GM12878 (cell line): ENCODE data around the gene MAGEC2. TPM values are rescaled to one million over a fixed set of nuclear protein-coding genes. Genes with fewer than 3 reads are reported as not detected.

Experiments used
- ATAC-seq: fragments of 200-7000 bp; cut with Tn5 transposase; 3 replicates; pipeline ENCODE4 v1.9.1; 2020; ENCODE audit warnings: mild to moderate bottlenecking, moderate library complexity
- BruUV-seq: library from RNA; stranded (reverse); fragments of 400-500 nt; replicated peaks from 2 replicates; lab custom pipeline; 2021; lab: Mats Ljungman, UMichigan
- CTCF ChIA-PET: fragments of 300-600 bp; sonication (Branson Sonifier 250); formaldehyde crosslinking; extraction: SDS; loops from one replicate; lab custom pipeline; 2021; ENCODE audit warnings: inconsistent platforms; lab: Yijun Ruan, JAX
- POLR2A ChIA-PET: fragments of 350-600 bp; formaldehyde crosslinking; extraction: SDS; loops from one replicate; lab custom pipeline; 2021; ENCODE audit warnings: inconsistent platforms; lab: Charles Lee
- RAD21 ChIA-PET: fragments of 300-600 bp; sonication (Branson Sonifier 250); formaldehyde crosslinking; loops from one replicate; lab custom pipeline; 2023; ENCODE audit warnings: antibody characterized with exemption; ENCODE audit not compliant: unreplicated experiment; lab: Charles Lee
- SMC1A ChIA-PET: fragments of 300-600 bp; sonication (Branson Sonifier 250); formaldehyde crosslinking; loops from one replicate; lab custom pipeline; 2023; ENCODE audit not compliant: unreplicated experiment, uncharacterized antibody; lab: Charles Lee
- DNase-seq: peaks from one replicate; pipeline ENCODE4 v3.0.0-alpha.2; 2011; ENCODE audit warnings: low read depth, low spot score
- FAIRE-seq: peaks from 3 replicates; lab custom pipeline; 2011; peaks lifted over from hg19 to GRCh38; lab: Jason Lieb, UNC
- H2AFZ ChIP-seq: 2 replicates; pipeline ENCODE4 v1.6.0; 2011; ENCODE audit warnings: low read depth, low read length, control low read depth; ENCODE audit not compliant: control insufficient read depth
- H3K27ac ChIP-seq: 2 replicates; pipeline ENCODE4 v1.5.1; 2011; ENCODE audit warnings: control low read depth; ENCODE audit not compliant: control insufficient read depth, insufficient read depth
- H3K27me3 ChIP-seq, 2 experiments: replicated peaks in 1 of 2; 2 replicates each; pipeline versions ENCODE4 v1.6.0 to v1.6.1; 2011; ENCODE audit warnings: low read length in 1 of 2; ENCODE audit not compliant: control insufficient read depth in 2 of 2, insufficient read depth in 2 of 2
- H3K36me3 ChIP-seq, 2 experiments: 2 replicates each; pipeline ENCODE4 v1.5.1; 2011; ENCODE audit warnings: low read length in 1 of 2; ENCODE audit not compliant: control insufficient read depth in 2 of 2, insufficient read depth in 2 of 2
- H3K4me1 ChIP-seq: 2 replicates; pipeline ENCODE4 v1.6.1; 2011; ENCODE audit warnings: mild to moderate bottlenecking, low read length, moderate library complexity, mixed read lengths; ENCODE audit not compliant: control insufficient read depth, insufficient read depth
- H3K4me2 ChIP-seq: 2 replicates; pipeline ENCODE4 v1.6.0; 2011; ENCODE audit warnings: control low read depth; ENCODE audit not compliant: control insufficient read depth, insufficient read depth
- H3K4me3 ChIP-seq: fragments of 200-600 bp; sonication (generic); 2 replicates; pipeline ENCODE4 v1.5.1; 2016
- H3K79me2 ChIP-seq: 2 replicates; pipeline ENCODE4 v1.6.0; 2011; ENCODE audit warnings: low read length; ENCODE audit not compliant: control insufficient read depth, insufficient read depth
- H3K9ac ChIP-seq: 2 replicates; pipeline ENCODE4 v1.8.0; 2011; ENCODE audit warnings: low read length, control low read depth, mixed read lengths; ENCODE audit not compliant: control insufficient read depth, insufficient read depth
- H3K9me3 ChIP-seq: replicated peaks from 3 replicates; pipeline ENCODE4 v1.5.1; 2011; ENCODE audit warnings: mild to moderate bottlenecking, low read length; ENCODE audit not compliant: control insufficient read depth, insufficient read depth
- H4K20me1 ChIP-seq: 2 replicates; pipeline ENCODE4 v1.6.0; 2011; ENCODE audit not compliant: control insufficient read depth, insufficient read depth
- BCL11A ChIP-seq: IDR thresholded peaks from 2 replicates; pipeline ENCODE4 v1.6.1; 2011; ENCODE audit warnings: low read depth, low read length
- ETV6 ChIP-seq, 2 experiments: fragments of 450-650 bp in 1 of 2; IDR thresholded peaks in 1 of 2; conservative IDR thresholded peaks in 1 of 2; 2 replicates each; pipeline ENCODE4 v1.6.1; 2014; ENCODE audit warnings: antibody characterized with exemption in 1 of 2, borderline replicate concordance in 1 of 2, low read depth in 1 of 2, mild to moderate bottlenecking in 1 of 2, moderate library complexity in 1 of 2
- HDAC6 ChIP-seq: fragments of 200-600 bp; sonication (generic); IDR thresholded peaks from one replicate; pipeline ENCODE4 v1.8.0; 2017; ENCODE audit warnings: antibody characterized with exemption; ENCODE audit not compliant: unreplicated experiment
- MEF2A ChIP-seq: IDR thresholded peaks from 2 replicates; pipeline ENCODE4 v1.6.1; 2011; ENCODE audit warnings: low read depth, mild to moderate bottlenecking, low read length, moderate library complexity; ENCODE audit not compliant: insufficient read depth
- PAX8 ChIP-seq: fragments of 450-650 bp; IDR thresholded peaks from 2 replicates; pipeline ENCODE4 v1.6.1; 2017; ENCODE audit warnings: mild to moderate bottlenecking, moderate library complexity
- PML ChIP-seq: IDR thresholded peaks from 2 replicates; pipeline ENCODE4 v1.6.1; 2012; ENCODE audit warnings: low read length, inconsistent platforms
- POLR2AphosphoS5 ChIP-seq: IDR thresholded peaks from 2 replicates; pipeline ENCODE4 v1.6.1; 2011; ENCODE audit warnings: mild to moderate bottlenecking, low read length, inconsistent platforms
- SMAD5 ChIP-seq: IDR thresholded peaks from 2 replicates; pipeline ENCODE4 v1.6.1; 2016; ENCODE audit warnings: antibody characterized with exemption, low read depth
- ZNF622 ChIP-seq: fragments of 450-650 bp; IDR thresholded peaks from 2 replicates; pipeline ENCODE4 v1.6.1; 2017; ENCODE audit warnings: mild to moderate bottlenecking, inconsistent platforms
- WGBS: methylation state at CpG from one replicate; pipeline ENCODE4 v1.1.6; 2016; ENCODE audit warnings: low lambda C conversion rate; ENCODE audit not compliant: insufficient replicate concordance, insufficient coverage; ENCODE audit errors: missing lambda C conversion rate; 5-methylcytosine and 5-hydroxymethylcytosine counted together
- in situ Hi-C: fragments of 300-500 bp; cut with MboI; formaldehyde crosslinking; loops from 9 replicates; pipeline ENCODE4 v1.14.3; 2018; ENCODE audit warnings: mixed read lengths
- intact Hi-C: fragments of 100-400 bp; cut with micrococcal nuclease; formaldehyde crosslinking; loops from one replicate; pipeline ENCODE4 v1.14.2; 2022; ENCODE audit not compliant: unreplicated experiment
- polyA plus RNA-seq, 11 experiments: library from polyadenylated mRNA; depleted of rRNA in 4 of 11; unstranded in 6 of 11; stranded (reverse) in 5 of 11; fragments of >200 nt; fragmentation: Nextera tagmentation in 4 of 11; fragmentation: Illumina TruSeq in 1 of 11; extraction: Ambion mirVana in 4 of 11; extraction: Trizol in 1 of 11; gene quantifications; 1 replicate in 1 of 11; 2 replicates in 10 of 11; pipeline versions ENCODE4 v1.2.1 to v1.2.3, GENCODE V29; 2011 to 2016; ENCODE audit warnings: inconsistent platforms in 2 of 11, missing spikeins in 2 of 11, low read depth in 1 of 11
- total RNA-seq, 4 experiments: library from RNA; depleted of rRNA in 3 of 4; stranded (reverse); fragments of >200 nt in 3 of 4; fragmentation: Illumina TruSeq in 1 of 4; extraction: Trizol in 1 of 4; gene quantifications; 2 replicates each; pipeline versions ENCODE4 v1.2.1 to v1.2.3, GENCODE V29; 2013 to 2021
- TF ChIP-seq, protein P1 (sequence below): fragments of 450-650 bp; IDR thresholded peaks from 2 replicates; pipeline ENCODE4 v1.6.1; 2017; ENCODE audit warnings: mild to moderate bottlenecking, moderate library complexity
- TF ChIP-seq, protein P2 (sequence below): fragments of 450-650 bp; conservative IDR thresholded peaks from 2 replicates; pipeline ENCODE4 v1.6.1; 2017; ENCODE audit warnings: mild to moderate bottlenecking, moderate library complexity
- TF ChIP-seq, protein P3 (sequence below): IDR thresholded peaks from 2 replicates; pipeline ENCODE4 v1.6.1; 2011; ENCODE audit warnings: low read depth, mild to moderate bottlenecking, low read length, moderate library complexity, borderline replicate concordance; ENCODE audit errors: extremely low read depth
- TF ChIP-seq, protein P4 (sequence below): fragments of 150-350 bp; IDR thresholded peaks from 2 replicates; pipeline ENCODE4 v1.6.1; 2016; ENCODE audit warnings: low read depth, low read length
- TF ChIP-seq, protein P5 (sequence below): fragments of 450-650 bp; IDR thresholded peaks from 2 replicates; pipeline ENCODE4 v1.6.1; 2016; ENCODE audit warnings: mild to moderate bottlenecking

MAGEC2 gene
- total and polyA plus RNA-seq, 10 of the 15 experiments (the other 5 are each of a cell fraction or from before 2014, with no cell fraction given) = 0.50 TPM; not detected in 9

DNA sequence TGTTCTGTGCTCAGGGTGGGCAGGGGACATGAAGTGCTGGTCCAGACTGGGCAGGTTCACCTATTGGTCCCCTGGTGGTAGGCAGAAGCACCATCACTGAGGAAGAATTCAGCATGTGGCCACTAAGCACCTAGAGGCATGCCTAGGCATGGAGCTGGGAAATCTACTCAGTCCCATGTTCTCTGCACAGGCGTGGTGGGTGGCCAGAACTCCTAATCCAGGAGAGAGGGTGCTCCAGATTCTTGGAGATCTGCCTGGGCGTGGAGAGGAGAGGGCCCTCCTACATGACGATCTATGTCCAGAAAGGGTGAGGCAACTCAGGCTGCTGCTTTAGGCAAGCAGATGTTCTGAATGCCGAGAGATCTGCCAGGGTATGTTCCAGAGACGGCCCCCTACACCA is 44.6 kb upstream of the MAGEC2 start:
- WGBS = 0% methylated on average over 5 of the region's 5 CpGs
- Histone ChIP-seq H3K4me2 (no peak overlapping the region), H3K9me3 (no peaks in the 10 kb centered on the region), H3K27ac (no peak overlapping the region), H3K4me3 (no peak overlapping the region), H3K4me1 (no peaks in the 10 kb centered on the region), H2AFZ (no peak overlapping the region), H3K9ac (no peak overlapping the region), H4K20me1 (no peaks in the 10 kb centered on the region), H3K27me3 (no peaks in the 10 kb centered on the region), H3K79me2 (no peaks in the 10 kb centered on the region), H3K36me3 (no peaks in the 10 kb centered on the region)
- POLR2A ChIA-PET = no interaction called here
- ATAC-seq (no peak), FAIRE-seq (no peak), DNase-seq (no peak)
- no TSS peak for BruUV-seq
- in situ Hi-C loops = no loop called here
- CTCF ChIA-PET = no interaction called here
- intact Hi-C loops = no loop called here
- TF ChIP-seq SMAD5 (no peak), HDAC6 (no peak), ETV6 (conservative IDR thresholded peaks at IDR 0.05 in 1 of 2, IDR thresholded peaks at IDR 0.05 in 1 of 2; ENCODE audit: borderline replicate concordance in 1 of 2, low read depth in 1 of 2) (no peak), PAX8 (no peak), ZNF622 (no peak), BCL11A (no peak), MEF2A (no peak), POLR2AphosphoS5 (no peak), PML (no peak)
- TF ChIP-seq, protein P1, sequence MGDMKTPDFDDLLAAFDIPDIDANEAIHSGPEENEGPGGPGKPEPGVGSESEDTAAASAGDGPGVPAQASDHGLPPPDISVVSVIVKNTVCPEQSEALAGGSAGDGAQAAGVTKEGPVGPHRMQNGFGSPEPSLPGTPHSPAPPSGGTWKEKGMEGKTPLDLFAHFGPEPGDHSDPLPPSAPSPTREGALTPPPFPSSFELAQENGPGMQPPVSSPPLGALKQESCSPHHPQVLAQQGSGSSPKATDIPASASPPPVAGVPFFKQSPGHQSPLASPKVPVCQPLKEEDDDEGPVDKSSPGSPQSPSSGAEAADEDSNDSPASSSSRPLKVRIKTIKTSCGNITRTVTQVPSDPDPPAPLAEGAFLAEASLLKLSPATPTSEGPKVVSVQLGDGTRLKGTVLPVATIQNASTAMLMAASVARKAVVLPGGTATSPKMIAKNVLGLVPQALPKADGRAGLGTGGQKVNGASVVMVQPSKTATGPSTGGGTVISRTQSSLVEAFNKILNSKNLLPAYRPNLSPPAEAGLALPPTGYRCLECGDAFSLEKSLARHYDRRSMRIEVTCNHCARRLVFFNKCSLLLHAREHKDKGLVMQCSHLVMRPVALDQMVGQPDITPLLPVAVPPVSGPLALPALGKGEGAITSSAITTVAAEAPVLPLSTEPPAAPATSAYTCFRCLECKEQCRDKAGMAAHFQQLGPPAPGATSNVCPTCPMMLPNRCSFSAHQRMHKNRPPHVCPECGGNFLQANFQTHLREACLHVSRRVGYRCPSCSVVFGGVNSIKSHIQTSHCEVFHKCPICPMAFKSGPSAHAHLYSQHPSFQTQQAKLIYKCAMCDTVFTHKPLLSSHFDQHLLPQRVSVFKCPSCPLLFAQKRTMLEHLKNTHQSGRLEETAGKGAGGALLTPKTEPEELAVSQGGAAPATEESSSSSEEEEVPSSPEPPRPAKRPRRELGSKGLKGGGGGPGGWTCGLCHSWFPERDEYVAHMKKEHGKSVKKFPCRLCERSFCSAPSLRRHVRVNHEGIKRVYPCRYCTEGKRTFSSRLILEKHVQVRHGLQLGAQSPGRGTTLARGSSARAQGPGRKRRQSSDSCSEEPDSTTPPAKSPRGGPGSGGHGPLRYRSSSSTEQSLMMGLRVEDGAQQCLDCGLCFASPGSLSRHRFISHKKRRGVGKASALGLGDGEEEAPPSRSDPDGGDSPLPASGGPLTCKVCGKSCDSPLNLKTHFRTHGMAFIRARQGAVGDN = no peak
- TF ChIP-seq, protein P2, sequence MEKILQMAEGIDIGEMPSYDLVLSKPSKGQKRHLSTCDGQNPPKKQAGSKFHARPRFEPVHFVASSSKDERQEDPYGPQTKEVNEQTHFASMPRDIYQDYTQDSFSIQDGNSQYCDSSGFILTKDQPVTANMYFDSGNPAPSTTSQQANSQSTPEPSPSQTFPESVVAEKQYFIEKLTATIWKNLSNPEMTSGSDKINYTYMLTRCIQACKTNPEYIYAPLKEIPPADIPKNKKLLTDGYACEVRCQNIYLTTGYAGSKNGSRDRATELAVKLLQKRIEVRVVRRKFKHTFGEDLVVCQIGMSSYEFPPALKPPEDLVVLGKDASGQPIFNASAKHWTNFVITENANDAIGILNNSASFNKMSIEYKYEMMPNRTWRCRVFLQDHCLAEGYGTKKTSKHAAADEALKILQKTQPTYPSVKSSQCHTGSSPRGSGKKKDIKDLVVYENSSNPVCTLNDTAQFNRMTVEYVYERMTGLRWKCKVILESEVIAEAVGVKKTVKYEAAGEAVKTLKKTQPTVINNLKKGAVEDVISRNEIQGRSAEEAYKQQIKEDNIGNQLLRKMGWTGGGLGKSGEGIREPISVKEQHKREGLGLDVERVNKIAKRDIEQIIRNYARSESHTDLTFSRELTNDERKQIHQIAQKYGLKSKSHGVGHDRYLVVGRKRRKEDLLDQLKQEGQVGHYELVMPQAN = no peak
- TF ChIP-seq, protein P3, sequence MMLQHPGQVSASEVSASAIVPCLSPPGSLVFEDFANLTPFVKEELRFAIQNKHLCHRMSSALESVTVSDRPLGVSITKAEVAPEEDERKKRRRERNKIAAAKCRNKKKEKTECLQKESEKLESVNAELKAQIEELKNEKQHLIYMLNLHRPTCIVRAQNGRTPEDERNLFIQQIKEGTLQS = no peak
- TF ChIP-seq, protein P4, sequence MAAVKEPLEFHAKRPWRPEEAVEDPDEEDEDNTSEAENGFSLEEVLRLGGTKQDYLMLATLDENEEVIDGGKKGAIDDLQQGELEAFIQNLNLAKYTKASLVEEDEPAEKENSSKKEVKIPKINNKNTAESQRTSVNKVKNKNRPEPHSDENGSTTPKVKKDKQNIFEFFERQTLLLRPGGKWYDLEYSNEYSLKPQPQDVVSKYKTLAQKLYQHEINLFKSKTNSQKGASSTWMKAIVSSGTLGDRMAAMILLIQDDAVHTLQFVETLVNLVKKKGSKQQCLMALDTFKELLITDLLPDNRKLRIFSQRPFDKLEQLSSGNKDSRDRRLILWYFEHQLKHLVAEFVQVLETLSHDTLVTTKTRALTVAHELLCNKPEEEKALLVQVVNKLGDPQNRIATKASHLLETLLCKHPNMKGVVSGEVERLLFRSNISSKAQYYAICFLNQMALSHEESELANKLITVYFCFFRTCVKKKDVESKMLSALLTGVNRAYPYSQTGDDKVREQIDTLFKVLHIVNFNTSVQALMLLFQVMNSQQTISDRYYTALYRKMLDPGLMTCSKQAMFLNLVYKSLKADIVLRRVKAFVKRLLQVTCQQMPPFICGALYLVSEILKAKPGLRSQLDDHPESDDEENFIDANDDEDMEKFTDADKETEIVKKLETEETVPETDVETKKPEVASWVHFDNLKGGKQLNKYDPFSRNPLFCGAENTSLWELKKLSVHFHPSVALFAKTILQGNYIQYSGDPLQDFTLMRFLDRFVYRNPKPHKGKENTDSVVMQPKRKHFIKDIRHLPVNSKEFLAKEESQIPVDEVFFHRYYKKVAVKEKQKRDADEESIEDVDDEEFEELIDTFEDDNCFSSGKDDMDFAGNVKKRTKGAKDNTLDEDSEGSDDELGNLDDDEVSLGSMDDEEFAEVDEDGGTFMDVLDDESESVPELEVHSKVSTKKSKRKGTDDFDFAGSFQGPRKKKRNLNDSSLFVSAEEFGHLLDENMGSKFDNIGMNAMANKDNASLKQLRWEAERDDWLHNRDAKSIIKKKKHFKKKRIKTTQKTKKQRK = no peak
- TF ChIP-seq, protein P5, sequence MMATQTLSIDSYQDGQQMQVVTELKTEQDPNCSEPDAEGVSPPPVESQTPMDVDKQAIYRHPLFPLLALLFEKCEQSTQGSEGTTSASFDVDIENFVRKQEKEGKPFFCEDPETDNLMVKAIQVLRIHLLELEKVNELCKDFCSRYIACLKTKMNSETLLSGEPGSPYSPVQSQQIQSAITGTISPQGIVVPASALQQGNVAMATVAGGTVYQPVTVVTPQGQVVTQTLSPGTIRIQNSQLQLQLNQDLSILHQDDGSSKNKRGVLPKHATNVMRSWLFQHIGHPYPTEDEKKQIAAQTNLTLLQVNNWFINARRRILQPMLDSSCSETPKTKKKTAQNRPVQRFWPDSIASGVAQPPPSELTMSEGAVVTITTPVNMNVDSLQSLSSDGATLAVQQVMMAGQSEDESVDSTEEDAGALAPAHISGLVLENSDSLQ = no peak
- SMC1A ChIA-PET = interaction anchor here (0.6 kb wide), 1 partner anchor 480 kb away, joined by 3 read pairs; no protein-coding TSS in a partner anchor
- RAD21 ChIA-PET = no interaction called here
